Fibroblast of gingiva (primary cell): Measurements from ENCODE around the gene EFNA5.

Source experiments
- DNase-seq: peaks from one replicate; pipeline ENCODE4 v3.0.0-alpha.2; 2011; ENCODE audit warnings: low read depth

Gene EFNA5

DNA sequence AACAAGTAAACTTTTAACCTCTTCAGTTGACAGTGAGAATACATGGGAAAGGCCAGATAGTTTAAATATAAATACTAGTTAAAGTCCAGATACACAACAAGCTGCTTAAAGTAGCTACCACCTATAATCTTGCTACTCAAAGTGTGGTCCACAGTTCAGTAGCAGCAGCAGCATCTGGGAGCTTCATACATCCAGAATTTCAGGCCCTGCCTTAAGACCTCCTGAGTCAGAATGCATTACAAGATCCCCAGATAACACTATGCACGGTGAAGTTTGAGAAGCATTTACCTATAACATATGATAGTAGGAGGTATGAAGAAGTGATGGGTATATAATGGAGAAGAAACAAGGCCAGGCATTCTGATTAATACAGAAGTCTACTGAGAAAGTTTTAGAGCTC is 244.5 kb downstream of the EFNA5 start:
- DNase-seq: no peak

DNA sequence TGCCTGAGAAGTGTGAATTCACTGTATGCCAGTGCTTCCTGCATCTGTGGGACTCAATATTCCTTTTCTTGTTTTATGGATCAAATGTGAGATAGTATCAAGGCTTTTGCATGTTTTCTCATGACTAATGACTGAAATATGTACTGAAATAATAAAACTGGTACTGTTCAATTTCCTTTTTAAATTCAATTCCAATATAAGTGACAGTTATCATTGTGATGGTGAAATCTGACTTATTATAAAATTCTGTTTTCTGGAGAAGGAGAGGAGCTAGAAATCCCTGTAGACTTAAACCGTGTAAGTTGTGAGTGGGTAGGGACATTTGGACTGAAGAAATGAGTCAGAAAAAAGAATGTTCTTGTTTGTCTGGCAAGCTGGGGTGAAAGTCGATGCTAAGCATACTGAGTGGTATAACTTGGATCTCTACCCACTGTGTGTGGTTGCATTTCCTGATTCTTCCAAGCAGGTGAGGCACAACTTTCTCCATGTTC is 245.2 kb downstream of the EFNA5 start:
- DNase-seq: peak; percentile 76

DNA sequence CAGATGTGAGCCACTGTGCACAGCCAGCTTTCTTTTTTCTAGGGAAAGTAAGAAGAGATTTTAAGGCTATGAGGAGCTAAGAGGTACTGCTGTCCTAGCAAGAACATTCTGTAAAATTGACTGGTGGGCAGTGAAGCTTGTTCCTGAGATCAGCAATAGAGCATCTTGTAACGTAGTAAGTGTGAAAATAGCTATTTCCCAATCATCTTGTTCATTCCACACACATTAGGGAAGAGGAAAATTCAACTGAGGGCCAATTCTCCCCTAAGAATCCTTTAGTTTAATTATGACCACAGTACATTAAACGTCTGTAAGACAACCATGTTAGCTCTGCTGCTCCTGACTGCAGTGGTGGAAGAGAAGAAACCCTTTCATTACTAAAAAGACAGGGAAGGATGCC is 246.2 kb downstream of the EFNA5 start:
- peak; percentile 29 for DNase-seq

DNA sequence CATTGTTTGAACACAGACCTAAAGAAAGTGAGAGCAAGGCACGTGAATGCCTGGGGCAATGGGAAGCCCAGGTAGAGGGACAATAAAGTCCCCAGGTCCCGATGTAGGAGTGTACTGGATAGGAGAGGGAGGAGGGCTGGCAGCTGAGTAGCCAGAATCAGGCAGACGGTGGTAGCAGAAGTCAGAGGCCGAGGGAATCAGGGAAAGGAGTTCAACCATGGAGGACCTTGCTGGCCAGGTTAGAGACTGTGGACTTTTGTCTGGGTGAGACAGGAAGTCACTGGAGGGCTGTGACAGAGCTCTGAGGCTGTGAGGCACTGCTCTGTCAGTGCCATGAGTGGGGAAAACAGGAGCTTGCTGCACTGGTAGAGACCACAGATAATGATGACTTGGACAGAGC is 248.2 kb downstream of the EFNA5 start:
- DNase-seq: no peak

DNA sequence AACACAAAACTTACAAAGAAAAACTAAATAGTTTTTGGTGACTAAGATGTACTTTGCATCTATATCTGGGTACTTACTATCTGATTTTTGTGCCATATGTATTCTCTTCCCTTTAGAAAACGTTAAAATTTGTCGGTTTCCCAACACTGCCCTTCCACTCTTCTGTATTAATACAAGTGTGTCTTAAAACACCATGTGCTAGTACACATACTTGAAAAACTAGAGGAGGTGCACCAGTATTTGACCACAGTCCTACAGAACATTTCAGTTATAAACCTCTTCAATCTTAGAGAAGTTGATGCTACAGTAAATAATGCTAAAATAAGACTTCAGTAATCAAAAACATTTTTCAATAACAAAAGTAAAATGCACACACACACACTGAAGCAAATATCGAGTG is 251.2 kb downstream of the EFNA5 start:
- no peak for DNase-seq

DNA sequence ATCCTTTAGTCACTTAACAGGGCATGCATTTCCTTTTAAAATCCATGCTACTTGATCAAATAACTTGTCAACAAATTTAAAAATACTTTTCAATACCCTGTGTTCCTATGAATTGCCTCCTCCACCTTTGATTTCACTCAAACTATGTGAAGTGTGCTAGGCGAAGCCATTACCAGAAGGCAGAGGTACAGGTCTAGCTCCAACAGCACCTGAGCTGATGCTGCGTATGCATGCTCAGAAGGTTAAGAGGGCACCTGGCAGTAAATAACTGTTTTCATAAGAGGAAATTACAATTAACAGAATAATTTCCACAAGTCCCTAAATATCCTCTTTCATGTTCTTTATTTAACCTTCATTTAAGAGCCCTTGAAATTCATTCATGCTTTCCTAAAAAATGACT is 251.8 kb downstream of the EFNA5 start:
- DNase-seq: no peak

DNA sequence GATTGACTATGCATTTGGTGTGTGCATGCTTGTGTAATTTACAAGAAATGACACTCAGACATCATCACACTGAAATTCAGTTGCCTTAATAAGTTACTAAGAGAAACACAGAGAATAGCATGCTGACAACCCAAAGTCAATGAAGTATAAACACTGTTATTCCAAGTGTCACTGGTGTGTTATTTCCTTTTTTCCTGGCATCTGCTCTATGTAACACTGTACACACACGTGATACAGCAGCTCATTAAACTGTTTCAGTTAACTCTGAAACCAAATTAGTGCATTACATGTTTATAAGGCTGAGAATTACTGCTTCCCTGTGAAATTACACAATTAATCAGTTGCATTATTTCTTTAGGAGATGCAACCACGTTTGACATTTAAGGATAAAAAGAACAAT is 252.7 kb downstream of the EFNA5 start:
- DNase-seq: no peak

DNA sequence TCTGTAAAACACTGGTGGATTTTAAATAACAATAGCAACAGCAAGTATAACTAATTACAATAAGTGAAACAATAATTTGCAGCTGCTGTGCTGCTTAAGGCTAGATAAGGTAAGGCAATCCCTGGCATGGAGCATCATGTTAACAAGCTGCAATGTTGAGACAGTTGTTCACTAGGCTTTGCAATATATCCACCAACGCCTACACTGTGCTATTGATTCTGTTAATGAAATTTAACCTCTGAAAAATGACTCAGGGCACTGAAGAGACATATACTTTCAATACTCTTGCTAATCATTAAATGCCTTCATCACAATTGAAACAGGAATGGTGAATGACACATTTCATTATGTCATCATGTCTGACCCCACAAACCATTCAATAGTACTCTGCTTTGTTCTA is 255.0 kb downstream of the EFNA5 start:
- no peak for DNase-seq

DNA sequence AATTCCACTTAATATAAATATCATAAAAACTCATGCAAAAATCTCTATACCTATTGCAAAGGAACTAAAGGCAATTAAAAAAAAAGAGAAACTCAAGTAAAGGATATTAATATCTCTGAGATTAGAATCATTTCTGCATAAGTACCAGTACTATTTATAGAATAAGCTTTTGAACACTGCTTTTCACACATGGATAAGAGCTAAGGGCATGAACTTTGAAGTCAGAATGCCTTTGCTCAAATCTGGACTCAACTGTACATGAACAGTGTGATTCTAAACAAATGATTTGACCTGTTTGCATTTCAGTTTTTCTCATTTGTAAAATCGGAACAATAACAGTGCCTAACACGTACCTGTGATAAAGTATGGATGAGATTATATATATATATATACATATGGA is 255.9 kb downstream of the EFNA5 start:
- DNase-seq: no peak

DNA sequence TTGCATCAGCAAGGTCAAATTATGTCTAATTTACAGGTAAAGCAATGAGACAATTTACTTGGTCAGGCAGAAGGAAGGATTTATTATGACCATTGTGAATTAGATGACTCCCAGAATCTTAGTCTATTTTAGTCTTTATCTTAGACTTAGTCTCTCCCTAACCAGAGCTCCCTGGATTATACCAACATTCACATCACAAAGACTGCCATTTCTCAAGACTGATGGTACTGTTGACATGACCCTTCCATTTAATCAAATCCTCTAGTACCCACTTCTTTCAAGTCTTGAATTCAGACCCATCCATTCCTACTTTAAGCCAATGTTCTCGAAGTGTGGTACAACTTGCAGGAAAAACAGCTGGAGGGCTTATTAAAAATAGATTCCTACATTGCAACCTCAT is 257.0 kb downstream of the EFNA5 start:
- DNase-seq: no peak

DNA sequence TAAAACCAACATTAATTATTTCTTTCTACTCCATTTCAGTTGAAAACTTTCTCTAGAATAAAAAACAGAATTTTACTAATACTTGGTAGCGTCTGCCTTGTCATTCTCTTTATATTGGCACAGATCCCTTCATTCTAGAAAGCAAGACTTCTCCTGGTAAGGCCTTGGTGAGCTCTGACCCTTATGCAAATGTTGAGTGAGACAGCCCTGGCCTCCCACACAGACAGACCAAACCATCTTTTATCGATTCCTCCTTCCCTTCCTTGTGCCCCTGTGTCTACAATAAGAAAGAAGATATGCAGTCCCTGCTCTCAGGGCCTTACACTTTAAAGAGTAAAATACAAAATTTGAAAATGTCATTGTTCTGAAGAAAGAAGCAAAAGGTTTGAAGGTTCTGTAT is 262.2 kb downstream of the EFNA5 start:
- no peak for DNase-seq

DNA sequence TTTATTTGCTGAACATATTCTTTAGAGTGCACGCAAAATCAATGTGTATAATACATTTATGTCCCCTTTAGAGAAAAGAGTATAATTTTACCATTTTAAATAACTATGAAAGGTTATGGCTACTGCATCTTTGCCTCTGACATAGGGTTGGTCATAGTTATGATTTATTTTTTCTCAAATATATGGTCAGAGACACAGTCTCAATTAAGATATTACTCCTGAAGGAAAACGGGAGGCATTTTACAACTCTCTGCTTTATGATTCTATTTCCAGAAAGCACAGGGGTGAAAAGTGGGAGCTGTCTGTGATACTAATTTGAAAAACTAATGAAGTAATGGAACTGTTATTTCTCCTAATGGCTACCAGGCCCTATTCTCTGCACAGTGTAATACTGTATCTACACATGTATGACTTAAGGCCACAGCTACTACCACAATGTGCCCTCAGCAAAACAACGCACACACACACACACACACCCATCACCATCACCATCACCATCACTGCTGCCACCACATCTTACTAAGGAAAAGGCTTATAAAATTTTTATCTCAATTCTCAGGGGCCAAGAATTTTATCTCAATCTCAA is 262.9 kb downstream of the EFNA5 start:
- DNase-seq: no peak

DNA sequence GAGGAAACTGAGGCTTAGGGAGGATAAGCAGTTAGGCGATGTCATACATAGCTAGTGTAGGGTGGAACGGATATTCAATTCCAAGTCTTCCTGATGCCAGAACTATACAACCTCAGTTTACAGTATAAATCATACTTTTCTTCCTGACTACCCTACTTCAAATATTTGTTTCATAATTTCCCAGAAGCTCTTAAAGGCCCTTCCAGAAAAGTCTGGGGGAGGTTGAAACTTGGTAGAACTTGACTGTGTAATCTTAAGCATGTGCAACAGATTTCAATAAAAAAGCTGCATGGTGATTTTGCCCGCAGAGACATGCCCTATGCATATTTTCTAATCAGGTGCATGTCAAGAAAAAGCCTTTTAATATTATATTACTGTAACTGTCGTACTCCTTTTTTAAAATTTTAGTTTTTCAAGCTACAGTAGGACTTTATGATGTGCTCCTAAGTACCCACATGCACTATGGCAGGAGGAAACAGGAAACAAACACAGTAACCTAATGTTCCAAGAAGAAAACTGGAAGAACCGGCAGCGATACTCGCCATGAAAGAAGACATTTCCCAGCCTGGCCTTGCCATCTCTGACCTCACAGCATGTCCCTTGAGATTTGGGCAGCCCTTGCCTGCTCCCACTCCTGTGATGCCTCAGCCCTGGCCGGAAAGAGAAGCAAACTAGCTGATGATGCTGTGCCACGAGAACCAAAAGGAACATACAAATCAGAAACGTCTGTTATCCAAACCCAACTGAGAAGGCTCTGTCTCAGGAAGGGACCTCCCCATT is 266.0 kb downstream of the EFNA5 start:
- peak; percentile 56 for DNase-seq

DNA sequence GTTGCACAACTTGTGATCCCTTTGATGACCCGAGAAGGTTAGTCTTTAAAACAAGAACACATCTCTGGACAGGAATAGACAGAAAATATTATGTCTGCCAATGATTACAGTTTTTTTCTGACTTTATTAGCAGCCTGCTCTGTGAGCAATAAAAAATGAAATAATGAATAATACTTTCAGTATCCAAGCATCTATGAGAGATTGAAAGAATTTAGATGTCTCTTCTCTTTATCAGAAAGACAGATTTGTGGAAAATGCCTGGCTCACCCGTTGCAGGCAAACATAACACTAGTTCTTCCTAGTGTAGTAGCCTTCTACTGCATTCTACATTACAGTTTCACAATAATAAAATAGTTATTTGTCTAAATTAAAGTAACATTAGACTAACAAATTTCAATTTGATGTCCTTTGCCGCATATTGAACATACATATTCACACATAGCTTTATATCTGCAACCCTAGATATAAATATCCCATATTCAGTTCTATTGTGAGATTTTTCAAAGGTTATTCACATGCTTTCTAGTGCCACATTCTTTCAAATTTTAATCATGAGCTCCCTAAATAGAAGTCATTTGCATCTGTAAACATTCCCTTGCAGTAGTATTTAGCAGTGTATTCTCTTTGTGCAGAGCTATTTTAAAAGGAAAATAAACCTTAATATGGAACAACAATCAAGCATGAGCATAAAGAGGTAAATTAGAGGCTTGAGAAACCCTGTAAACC is 267.3 kb downstream of the EFNA5 start:
- DNase-seq: no peak

DNA sequence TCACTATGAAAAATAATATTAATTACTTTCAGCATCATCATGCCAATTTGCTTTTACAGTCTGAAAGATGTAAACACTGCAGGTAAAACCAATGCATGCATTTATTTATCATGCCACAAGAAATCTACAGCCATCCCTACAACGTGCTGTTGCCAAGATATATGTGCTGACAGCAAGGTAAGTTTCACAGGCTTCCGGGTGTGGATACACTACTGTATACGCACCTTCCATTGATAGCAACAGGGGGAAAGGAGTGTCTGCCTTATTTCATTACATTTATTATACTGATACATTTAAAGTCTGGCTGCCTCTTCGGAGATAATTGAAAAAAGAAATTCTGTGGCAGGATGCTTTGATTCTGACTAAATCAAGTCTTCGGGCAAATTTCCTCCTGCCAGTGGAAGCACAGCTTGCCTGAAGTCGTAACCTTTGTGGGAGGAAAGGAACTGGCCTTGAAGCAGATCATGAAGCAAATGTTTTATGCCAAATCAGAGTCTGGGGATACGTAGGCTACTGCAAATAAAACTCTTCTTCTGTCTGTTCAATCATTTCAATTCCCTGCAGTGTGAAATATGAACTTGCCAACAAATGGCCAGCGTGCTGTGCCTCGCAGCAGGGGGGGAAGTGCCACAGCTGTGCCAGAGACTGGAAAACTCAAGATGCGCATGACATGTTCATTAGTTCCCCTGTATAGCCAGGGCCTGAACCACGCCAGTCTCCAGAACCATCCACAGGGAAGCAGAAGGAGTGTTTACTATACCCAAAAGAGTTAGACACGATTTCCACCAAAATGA is 268.1 kb downstream of the EFNA5 start:
- DNase-seq: peak; percentile 67

DNA sequence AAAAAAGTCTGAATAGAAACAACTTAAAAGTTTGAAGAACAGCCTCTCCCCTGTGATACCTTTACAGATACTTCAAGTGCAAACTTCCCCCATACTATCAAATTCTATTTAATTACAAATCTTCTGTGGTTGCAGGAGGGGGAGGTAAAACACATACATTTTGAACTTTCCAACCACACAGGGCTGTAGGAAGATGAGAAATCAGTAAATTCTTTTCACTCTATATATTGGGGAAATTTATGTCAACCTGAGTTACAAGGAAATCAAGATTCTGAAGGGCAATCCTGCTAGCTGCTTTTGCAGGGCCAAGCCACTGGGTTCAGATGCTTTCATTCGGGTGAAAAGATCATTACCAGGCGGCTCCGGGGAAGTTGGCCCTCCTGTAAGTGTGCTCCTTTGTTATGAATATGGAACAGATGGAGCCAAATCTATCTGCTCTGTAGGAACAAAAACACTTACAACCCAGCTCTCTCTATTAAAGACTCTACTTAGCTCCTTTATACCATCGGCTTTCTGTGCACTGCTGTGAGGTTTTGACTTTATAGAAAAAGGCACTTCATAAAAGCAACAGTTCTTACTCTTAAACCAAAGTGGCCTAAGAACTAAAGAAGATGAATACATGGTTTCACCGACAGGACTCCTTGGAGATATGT is 269.1 kb downstream of the EFNA5 start:
- DNase-seq: no peak

DNA sequence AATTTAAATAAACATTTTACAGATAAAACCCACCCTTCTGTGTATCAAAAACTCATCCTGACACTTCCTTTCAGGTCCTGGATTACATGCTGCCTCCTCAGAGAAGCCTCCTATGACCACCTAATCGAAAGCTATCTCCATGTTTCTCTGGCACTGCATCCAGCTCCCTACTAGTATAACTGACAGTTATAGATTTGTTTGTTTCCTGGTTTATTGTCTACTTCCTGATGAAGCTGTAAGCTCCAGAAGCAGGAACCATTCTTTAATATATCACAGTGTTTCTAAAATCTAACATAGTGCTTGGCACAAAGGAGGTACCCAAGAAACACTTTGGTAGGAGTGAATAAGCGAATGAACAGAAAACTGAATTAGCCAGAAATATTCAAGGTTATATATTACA is 270.4 kb downstream of the EFNA5 start:
- no peak for DNase-seq

DNA sequence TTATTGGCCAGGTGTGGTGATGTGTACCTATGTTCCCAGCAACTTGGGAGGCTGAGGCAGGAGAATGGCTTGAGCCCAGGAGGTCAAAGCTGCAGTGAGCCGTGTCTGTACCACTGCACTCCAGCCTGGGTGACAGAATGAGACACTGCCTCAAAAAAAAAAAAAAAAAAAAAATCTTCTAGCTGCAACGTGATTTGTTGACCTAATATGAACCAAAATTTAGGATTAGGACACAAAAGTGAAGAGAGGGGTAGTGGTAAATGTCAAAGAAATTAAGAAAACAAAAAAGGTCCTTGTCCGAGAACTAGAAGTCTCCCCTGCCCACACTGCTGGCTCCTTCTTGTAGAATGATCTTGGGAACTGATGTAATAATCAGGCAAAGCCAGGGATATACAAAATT is 272.0 kb downstream of the EFNA5 start:
- DNase-seq: no peak

DNA sequence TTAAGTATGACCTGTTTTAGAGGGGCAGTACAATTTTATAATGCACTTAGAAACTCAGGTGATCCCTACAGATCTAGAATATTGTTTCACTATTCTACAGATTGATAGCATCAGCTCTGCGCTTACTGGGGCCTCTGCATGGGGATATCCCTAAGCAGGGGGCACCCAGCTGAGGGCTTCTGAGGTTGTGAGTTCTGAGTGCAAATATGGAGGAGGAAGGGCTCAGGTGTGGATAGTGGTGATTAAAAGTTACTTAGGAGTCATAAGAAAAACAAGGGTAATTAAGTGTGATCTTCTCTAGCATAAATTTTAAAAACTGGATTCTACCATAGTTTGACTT is 274.4 kb downstream of the EFNA5 start:
- DNase-seq: no peak

DNA sequence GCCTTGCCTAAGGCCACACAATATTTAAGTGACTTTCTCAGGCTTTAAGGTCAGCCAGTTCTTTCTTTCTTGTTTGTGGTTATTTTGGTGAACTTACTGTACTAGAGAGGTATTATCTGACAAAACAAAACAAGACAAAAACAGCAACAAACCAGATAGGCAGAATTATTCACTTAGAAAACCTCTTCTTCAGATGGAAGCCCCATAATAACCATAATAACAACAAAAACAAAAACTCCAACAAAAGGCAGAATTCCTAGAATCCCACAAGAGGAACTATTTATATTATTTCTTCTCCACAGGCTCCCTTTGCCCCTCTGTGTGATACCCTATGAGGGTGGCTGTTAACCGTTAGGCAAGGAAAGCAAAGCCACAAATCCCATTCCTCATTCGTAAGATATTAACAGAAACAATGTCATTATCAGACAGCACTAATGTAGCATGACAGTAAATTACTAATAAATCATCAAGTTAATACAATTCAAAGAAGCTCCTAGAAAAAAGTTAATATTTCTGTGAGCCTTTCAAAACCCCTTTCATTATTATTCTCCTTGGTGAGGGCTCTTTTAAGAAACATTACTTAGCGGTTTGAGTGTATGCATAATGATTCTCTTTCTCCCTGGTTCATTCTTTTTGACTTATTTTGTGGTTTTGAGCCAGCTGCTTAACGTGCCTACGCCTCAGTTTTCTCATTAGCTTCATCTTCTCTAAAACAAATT is 274.9 kb downstream of the EFNA5 start:
- DNase-seq: no peak

DNA sequence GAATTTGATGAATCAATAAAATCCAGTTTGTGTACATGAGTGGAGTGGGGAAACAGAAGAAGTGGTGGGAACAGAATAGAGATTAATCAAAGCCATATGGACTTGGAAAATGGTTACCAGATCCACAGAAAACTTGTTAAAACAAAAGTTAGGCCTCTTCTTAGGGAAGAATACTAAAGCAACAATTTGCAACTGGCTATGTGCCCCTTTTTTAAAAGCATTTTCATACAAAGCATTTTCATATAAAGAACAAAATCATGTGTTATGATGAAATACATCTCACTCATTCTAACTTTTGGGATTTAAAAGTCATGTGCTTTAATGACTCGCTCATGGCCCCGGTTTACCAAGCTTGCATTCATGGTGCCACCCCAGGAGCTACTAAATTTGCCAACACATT is 276.9 kb downstream of the EFNA5 start:
- DNase-seq: peak; percentile 79
